H1 (cell line): ENCODE measurements around the gene CXCL17. TPM values are rescaled to one million over a fixed set of nuclear protein-coding genes. Genes with fewer than 3 reads are reported as not detected.

Experiments
- CTCF ChIA-PET: fragments of 300-600 bp; sonication (Branson Sonifier 250); formaldehyde crosslinking; loops from one replicate; lab custom pipeline; 2021; ENCODE audit not compliant: partially characterized antibody; lab: Charles Lee
- POLR2A ChIA-PET: fragments of 300-600 bp; sonication (Branson Sonifier 250); formaldehyde crosslinking; loops from one replicate; lab custom pipeline; 2021; ENCODE audit warnings: inconsistent platforms; ENCODE audit not compliant: partially characterized antibody; lab: Charles Lee
- DNase-seq, 2 experiments: peaks; one replicate each; pipeline versions ENCODE4 v3.0.0 to v3.0.0-alpha.2; 2010 to 2022; ENCODE audit warnings: low spot score in 2 of 2, low read depth in 1 of 2, mixed read lengths in 1 of 2
- FAIRE-seq: peaks from 2 replicates; lab custom pipeline; 2011; peaks lifted over from hg19 to GRCh38; lab: Jason Lieb, UNC
- H2AFZ ChIP-seq: 2 replicates; pipeline ENCODE4 v1.8.1; 2012; ENCODE audit warnings: low read length, inconsistent platforms
- H2AK5ac ChIP-seq: 2 replicates; pipeline ENCODE4 v1.6.1; 2013; ENCODE audit warnings: low read depth, low read length
- H2BK120ac ChIP-seq: replicated peaks from 2 replicates; pipeline ENCODE3; 2013; ENCODE audit warnings: low read depth, low read length, inconsistent platforms
- H2BK12ac ChIP-seq: 2 replicates; pipeline ENCODE4 v1.6.1; 2013; ENCODE audit warnings: low read depth, low read length
- H2BK15ac ChIP-seq: 2 replicates; pipeline ENCODE4 v1.6.1; 2013; ENCODE audit warnings: low read length
- H2BK20ac ChIP-seq: 2 replicates; pipeline ENCODE4 v1.6.1; 2013; ENCODE audit warnings: low read length
- H2BK5ac ChIP-seq: 2 replicates; pipeline ENCODE4 v1.6.1; 2013; ENCODE audit warnings: low read depth, low read length
- H3K14ac ChIP-seq: 2 replicates; pipeline ENCODE4 v1.6.1; 2013; ENCODE audit warnings: inconsistent platforms; ENCODE audit not compliant: insufficient read length
- H3K18ac ChIP-seq: 2 replicates; pipeline ENCODE4 v1.6.1; 2013; ENCODE audit warnings: low read length; ENCODE audit errors: extremely low read depth
- H3K23ac ChIP-seq: 2 replicates; pipeline ENCODE4 v1.6.1; 2013; ENCODE audit warnings: inconsistent platforms; ENCODE audit not compliant: insufficient read length
- H3K23me2 ChIP-seq: 2 replicates; pipeline ENCODE4 v1.6.1; 2013; ENCODE audit warnings: low read depth, low read length
- H3K27ac ChIP-seq: 2 replicates; pipeline ENCODE4 v1.6.1; 2011; ENCODE audit warnings: low read depth, low read length, inconsistent platforms
- H3K27me3 ChIP-seq, 4 experiments: replicated peaks in 1 of 4; 1 replicate in 1 of 4; 2 replicates in 3 of 4; pipeline versions ENCODE4 v1.6.1 to v1.8.1; 2011 to 2013; ENCODE audit warnings: low read length in 3 of 4, mild to moderate bottlenecking in 3 of 4, inconsistent platforms in 2 of 4, mixed read lengths in 2 of 4, moderate library complexity in 1 of 4; ENCODE audit not compliant: control insufficient read depth in 3 of 4, insufficient read depth in 3 of 4; ENCODE audit errors: extremely low read depth in 1 of 4
- H3K36me3 ChIP-seq, 4 experiments: 2 replicates each; pipeline versions ENCODE4 v1.6.1 to v1.8.1; 2011 to 2013; ENCODE audit warnings: mild to moderate bottlenecking in 4 of 4, low read length in 3 of 4, moderate library complexity in 2 of 4, control low read depth in 1 of 4, inconsistent platforms in 1 of 4; ENCODE audit not compliant: insufficient read depth in 4 of 4, control insufficient read depth in 2 of 4
- H3K4ac ChIP-seq: replicated peaks from 2 replicates; pipeline ENCODE3; 2013; ENCODE audit warnings: low read length, low read depth, mixed read lengths, inconsistent platforms; ENCODE audit not compliant: insufficient read length
- H3K4me1 ChIP-seq, 4 experiments: replicated peaks in 1 of 4; 1 replicate in 1 of 4; 2 replicates in 3 of 4; pipeline versions ENCODE4 v1.6.1 to v1.8.1; 2011 to 2013; ENCODE audit warnings: low read length in 3 of 4, inconsistent platforms in 2 of 4, mixed read lengths in 1 of 4; ENCODE audit not compliant: insufficient read depth in 4 of 4, control insufficient read depth in 3 of 4
- H3K4me2 ChIP-seq, 2 experiments: 2 replicates each; pipeline versions ENCODE4 v1.6.1 to v1.8.1; 2011 to 2013; ENCODE audit warnings: low read depth in 2 of 2, low read length in 2 of 2, control low read depth in 1 of 2, inconsistent platforms in 1 of 2, mild to moderate bottlenecking in 1 of 2; ENCODE audit not compliant: insufficient read depth in 1 of 2
- H3K4me3 ChIP-seq, 4 experiments: fragments of 200-600, 300-600 bp in 1 of 4; sonication (generic), shearing (Covaris generic), sonication (Bioruptor Twin) in 1 of 4; 2 replicates each; pipeline versions ENCODE4 v1.5.1 to v1.8.1; 2011 to 2016; ENCODE audit warnings: low read length in 4 of 4, low read depth in 3 of 4, control low read depth in 2 of 4, inconsistent platforms in 2 of 4, mild to moderate bottlenecking in 2 of 4, mixed read lengths in 1 of 4, moderate library complexity in 1 of 4; ENCODE audit not compliant: insufficient read depth in 2 of 4; ENCODE audit errors: extremely low read depth in 1 of 4
- H3K56ac ChIP-seq: replicated peaks from 2 replicates; pipeline ENCODE3; 2013; ENCODE audit warnings: low read depth, mild to moderate bottlenecking, mixed read lengths, low read length, inconsistent platforms; ENCODE audit not compliant: insufficient read length
- H3K79me1 ChIP-seq: 2 replicates; pipeline ENCODE4 v1.6.1; 2013; ENCODE audit warnings: low read depth, low read length, control low read depth
- H3K79me2 ChIP-seq, 2 experiments: 2 replicates each; pipeline versions ENCODE4 v1.6.1 to v1.8.1; 2012 to 2013; ENCODE audit warnings: low read length in 2 of 2, mild to moderate bottlenecking in 2 of 2, inconsistent platforms in 1 of 2; ENCODE audit not compliant: insufficient read depth in 2 of 2, control insufficient read depth in 1 of 2
- H3K9ac ChIP-seq, 4 experiments: replicated peaks in 1 of 4; 1 replicate in 1 of 4; 2 replicates in 3 of 4; pipeline versions ENCODE4 v1.6.1 to v1.8.1; 2011 to 2013; ENCODE audit warnings: low read depth in 3 of 4, low read length in 3 of 4, control low read depth in 2 of 4, mild to moderate bottlenecking in 2 of 4, moderate library complexity in 2 of 4, inconsistent platforms in 1 of 4; ENCODE audit errors: extremely low read depth in 1 of 4
- H3K9me3 ChIP-seq, 2 experiments: 2 replicates each; pipeline versions ENCODE4 v1.6.1 to v1.8.1; 2012 to 2013; ENCODE audit warnings: mild to moderate bottlenecking in 2 of 2, moderate library complexity in 2 of 2, control low read depth in 1 of 2, inconsistent platforms in 1 of 2, low read depth in 1 of 2, low read length in 1 of 2, mixed read lengths in 1 of 2; ENCODE audit not compliant: insufficient read depth in 2 of 2
- H4K20me1 ChIP-seq, 2 experiments: replicated peaks in 1 of 2; 2 replicates each; pipeline versions ENCODE3 to v1.8.1; 2011 to 2013; ENCODE audit warnings: inconsistent platforms in 2 of 2, low read length in 2 of 2, mild to moderate bottlenecking in 1 of 2; ENCODE audit not compliant: insufficient read depth in 2 of 2, control insufficient read depth in 1 of 2
- H4K5ac ChIP-seq: 2 replicates; pipeline ENCODE4 v1.6.1; 2013; ENCODE audit warnings: low read length, low read depth, mixed read lengths, inconsistent platforms; ENCODE audit not compliant: insufficient read length
- H4K8ac ChIP-seq: 2 replicates; pipeline ENCODE4 v1.8.0; 2013; ENCODE audit warnings: mild to moderate bottlenecking, moderate library complexity, low read length, inconsistent platforms; ENCODE audit not compliant: insufficient read depth; ENCODE audit errors: extremely low read depth
- H4K91ac ChIP-seq: replicated peaks from 2 replicates; pipeline ENCODE3; 2013; ENCODE audit warnings: low read length, mixed read lengths, inconsistent platforms; ENCODE audit not compliant: insufficient read length
- CEBPB ChIP-seq: IDR thresholded peaks from 2 replicates; pipeline ENCODE4 v1.6.1; 2012; ENCODE audit warnings: low read depth, low read length
- MAFK ChIP-seq: IDR thresholded peaks from 2 replicates; pipeline ENCODE4 v1.6.1; 2012; ENCODE audit warnings: low read depth, mild to moderate bottlenecking, improper control_type of control experiment, low read length
- MAX ChIP-seq: IDR thresholded peaks from 2 replicates; pipeline ENCODE4 v1.6.1; 2012; ENCODE audit warnings: inconsistent platforms
- WGBS, 2 experiments: shearing (Covaris generic) in 1 of 2; methylation state at CpG; one replicate each; pipeline versions ENCODE4 v1.1.6 to v1.1.7; 2013 to 2015; ENCODE audit warnings: low lambda C conversion rate in 2 of 2, mixed read lengths in 2 of 2, inconsistent platforms in 1 of 2, low coverage in 1 of 2, missing lambda C conversion rate in 1 of 2; ENCODE audit not compliant: insufficient replicate concordance in 2 of 2, insufficient coverage in 1 of 2, insufficient read length in 1 of 2; ENCODE audit errors: extremely low coverage in 1 of 2, missing lambda C conversion rate in 1 of 2; 5-methylcytosine and 5-hydroxymethylcytosine counted together
- polyA plus RNA-seq, 7 experiments: library from polyadenylated mRNA; depleted of rRNA in 3 of 7; stranded (reverse) in 5 of 7; unstranded in 2 of 7; fragments of >200 nt in 5 of 7; fragments of 200-250 nt in 2 of 7; gene quantifications; 1 replicate in 5 of 7; 2 replicates in 1 of 7; 4 replicates in 1 of 7; pipeline versions ENCODE4 v1.2.1 to v1.2.3, GENCODE V29; 2011 to 2013; ENCODE audit warnings: missing spikeins in 2 of 7, mixed read lengths in 2 of 7
- total RNA-seq: library from RNA; stranded (reverse); fragmentation: NEBNext Ultra II Directional; extraction: Animal tissue kit (Norgen Biotek cat#: 25700); gene quantifications from 2 replicates; pipeline ENCODE4 v1.2.1, GENCODE V29; 2021

The CXCL17 gene
- total and polyA plus RNA-seq, 2 of the 8 experiments (the other 6 are each of a cell fraction or from before 2014, with no cell fraction given), result not detected

GRCh38 chr19:42407085-42407815 lies 35.5 kb downstream of the CXCL17 start:
- Histone ChIP-seq H3K79me2 (no peaks in the 10 kb centered on the region), H3K4me2 (no peak overlapping the region), H3K79me1 (peaks cover 3% of the 10 kb centered on the region; the same call in 1 of the 2 replicates), H2BK15ac (no peak overlapping the region), H3K27ac (no peak overlapping the region), H2AFZ (no peak overlapping the region), H4K8ac (0 out of 2 replicates have a peak overlapping the region, but pooled peaks have one; percentile 1), H2AK5ac (no peak overlapping the region), H3K4ac (no peak overlapping the region), H3K4me3 (no peak overlapping the region), H3K9me3 (no peaks in the 10 kb centered on the region), H3K14ac (no peak overlapping the region), H4K91ac (no peak overlapping the region), H3K56ac (no peak overlapping the region), H2BK120ac (no peak overlapping the region), H2BK12ac (no peak overlapping the region), H2BK5ac (no peak overlapping the region), H3K18ac (no peak overlapping the region), H3K27me3 (peaks cover 0 to 22% (median 17%) of the 10 kb centered on the region in 4 experiments; a peak in 5 of 7 replicates), H3K9ac (no peak overlapping the region), H2BK20ac (no peak overlapping the region), H4K5ac (no peak overlapping the region), H4K20me1 (peaks cover 19 to 35% of the 10 kb centered on the region in 2 experiments), H3K4me1 (peaks cover 0 to 8% (median 6%) of the 10 kb centered on the region in 4 experiments; a peak in 5 of 7 replicates), H3K23me2 (peaks cover 5% of the 10 kb centered on the region; the same call in 1 of the 2 replicates), H3K36me3 (no peaks in the 10 kb centered on the region; a peak in 3 of 8 replicates), H3K23ac (no peak overlapping the region)
- TF ChIP-seq MAFK (no peak), MAX (no peak), CEBPB (no peak)
- FAIRE-seq (no peak), DNase-seq (no peak)
- 92% methylated on average over 20 of the region's 30 CpGs; no CpG with 5 or more reads in 1 of the 2 experiments for WGBS, 2 experiments
- CTCF ChIA-PET, result interaction anchor here (0.7 to 6.6 kb wide), 8 partner anchors 10 to 1358 kb away, joined by 3 to 38 read pairs (median 4); no protein-coding TSS in a partner anchor
- POLR2A ChIA-PET, result interaction anchor here (0.7 to 1.4 kb wide), 4 partner anchors 9 to 14 kb away, joined by 3 to 5 read pairs (median 4); no protein-coding TSS in a partner anchor
